Measurements from ENCODE around the gene TNNT1.
"Not testable (repeated sequence)": the region's sequence is repeated elsewhere in the genome, so short reads cannot be mapped to it uniquely, and the experiment has no call there.

The TNNT1 gene

DNA sequence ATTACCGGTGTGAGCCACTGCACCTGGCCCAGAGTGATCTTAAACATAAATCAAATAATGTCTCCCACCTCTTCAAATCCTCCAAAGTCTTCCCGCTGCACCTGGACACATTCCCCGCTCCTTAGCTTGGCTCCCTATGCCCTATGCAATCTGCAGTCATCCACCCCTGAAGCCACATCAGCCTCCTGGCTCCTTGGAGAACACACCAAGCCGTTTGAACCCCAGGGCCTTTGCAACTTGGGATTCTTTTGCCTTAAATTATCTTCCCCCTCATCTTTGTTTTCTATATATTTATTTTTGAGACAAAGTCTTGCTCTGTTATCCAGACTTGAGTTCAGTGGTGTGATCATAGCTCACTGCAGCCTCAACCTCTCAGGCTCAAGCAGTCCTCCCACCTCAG lies 20.1 kb upstream of the TNNT1 start:
- no peak for DNase-seq (ENCODE audit: low read depth)

DNA sequence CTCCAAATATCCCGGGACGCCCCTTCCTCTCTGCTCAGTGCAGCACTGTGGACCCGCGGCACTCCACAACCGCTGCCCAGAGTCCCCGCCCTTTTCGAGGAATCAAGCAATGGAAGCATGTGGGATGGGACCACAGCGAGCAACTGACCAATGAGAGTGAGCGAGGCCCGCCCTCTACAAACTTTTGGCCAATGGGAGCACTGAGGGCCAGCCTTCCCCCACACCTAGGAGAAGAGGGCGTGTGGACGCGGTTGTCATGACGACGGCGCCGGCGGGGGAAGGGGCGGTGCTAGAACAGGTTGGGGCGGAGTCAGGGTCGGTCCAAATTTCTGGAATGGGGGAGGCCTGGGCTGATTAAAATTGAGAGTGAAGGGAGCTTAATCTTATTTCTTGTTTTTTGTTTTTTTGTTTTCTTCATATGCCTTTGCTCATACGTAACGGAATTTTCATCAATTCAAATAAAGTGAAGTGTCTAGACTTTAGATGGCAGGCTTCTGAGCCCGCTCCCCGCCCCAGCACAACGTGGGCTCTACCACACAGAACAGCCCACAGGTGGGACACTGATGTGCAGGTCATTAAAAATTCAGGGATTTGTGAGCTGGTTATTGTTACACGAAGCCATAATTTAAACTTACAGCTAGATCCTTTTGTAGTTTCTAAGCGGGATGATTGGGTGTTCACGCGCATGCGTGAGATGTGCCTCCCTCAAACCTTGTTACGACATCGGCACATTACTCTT lies 17.7 kb upstream of the TNNT1 start, which contains the start of gene DNAAF3:
DNAAF3 (minus strand) TSS at position 84 of the 739 bp plus-strand sequence. CDS start 200 bp downstream, outside the sequence.
- peak; percentile 96 for DNase-seq (ENCODE audit: low read depth)

DNA sequence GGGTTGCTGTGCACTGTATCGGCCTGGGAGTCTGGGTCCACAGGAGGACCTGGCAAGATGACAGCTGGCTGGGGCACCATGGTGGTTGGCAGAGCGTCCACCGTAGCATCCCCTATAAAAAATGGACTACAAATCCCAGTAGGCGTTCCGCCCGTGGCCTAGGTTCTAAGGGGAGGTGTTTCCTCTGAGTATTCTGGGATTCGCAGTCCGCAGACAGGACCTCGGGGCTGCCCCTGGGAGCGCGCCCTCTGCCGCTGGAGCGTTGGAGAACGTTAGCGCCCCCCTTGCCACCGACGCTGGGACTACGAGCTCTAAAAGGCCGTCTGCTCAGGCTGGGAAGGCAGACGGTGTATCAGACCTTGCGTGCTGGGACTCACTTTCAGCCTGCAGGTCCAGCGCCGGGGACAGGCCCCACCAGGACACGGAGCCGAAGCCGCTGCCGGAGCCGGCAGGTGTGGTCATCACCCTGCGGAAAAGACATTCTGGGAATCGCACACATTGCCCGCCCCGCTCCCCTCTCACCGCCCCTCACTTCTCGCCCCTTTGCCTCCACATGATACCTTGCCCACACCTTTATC lies 17.0 kb upstream of the TNNT1 start:
- DNase-seq (ENCODE audit: low read depth): no peak

DNA sequence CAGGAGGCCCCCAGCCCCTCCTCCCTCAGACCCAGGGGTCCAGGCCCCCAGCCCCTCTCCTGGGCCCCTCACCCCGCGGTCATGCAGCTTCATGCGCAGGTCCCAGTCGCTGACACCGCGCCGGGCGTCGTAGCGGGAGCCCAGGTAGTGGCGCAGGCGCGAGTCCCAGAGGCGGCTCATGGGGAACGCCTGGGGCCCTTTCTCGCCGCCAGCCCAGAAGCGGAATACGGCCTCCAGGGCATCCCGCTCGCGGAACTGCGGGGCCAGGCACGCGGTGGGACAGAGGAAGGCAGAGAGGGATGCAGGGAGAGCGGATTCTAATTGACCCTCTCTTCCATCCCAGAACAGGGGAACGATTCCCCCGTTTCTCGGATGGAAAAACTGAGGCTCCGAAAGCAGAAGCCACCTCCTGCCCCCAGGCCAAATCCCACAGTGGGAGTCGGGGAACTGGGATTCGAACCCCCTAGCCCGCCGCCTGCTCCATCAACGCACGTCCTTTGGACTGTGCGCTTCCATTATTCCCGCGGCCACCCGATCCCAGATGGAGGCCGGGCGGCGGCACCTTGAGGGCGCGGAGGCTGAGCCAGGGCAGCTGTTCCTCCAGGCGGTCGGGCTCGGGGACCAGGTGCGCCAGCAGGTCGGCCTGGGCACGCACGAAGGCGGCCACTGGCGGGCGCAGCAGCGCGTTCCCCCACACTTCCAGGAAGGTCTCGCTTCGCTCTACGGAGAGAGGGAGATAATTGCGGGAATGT lies 12.7 kb upstream of the TNNT1 start:
- DNase-seq (ENCODE audit: low read depth): no peak

DNA sequence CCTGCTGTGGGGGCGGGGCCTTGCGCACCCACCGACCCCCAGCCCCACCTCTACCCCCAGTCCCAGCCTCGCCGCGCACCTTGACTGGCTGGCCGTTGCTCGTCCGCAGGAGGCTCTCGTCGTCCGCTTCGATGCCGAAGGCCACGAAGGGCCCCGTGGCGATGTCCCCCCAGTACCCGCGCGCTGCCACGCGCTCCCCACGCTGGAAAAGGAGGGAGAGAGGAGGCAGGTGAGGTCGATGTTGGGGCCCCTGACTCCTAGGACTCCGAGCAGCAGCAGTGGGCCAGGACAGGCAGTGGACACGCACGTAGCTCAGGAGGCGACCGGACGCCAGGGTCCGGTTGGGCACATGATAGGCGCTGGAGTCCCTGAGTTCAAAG lies 12.0 kb upstream of the TNNT1 start:
- DNase-seq (ENCODE audit: low read depth): no peak

DNA sequence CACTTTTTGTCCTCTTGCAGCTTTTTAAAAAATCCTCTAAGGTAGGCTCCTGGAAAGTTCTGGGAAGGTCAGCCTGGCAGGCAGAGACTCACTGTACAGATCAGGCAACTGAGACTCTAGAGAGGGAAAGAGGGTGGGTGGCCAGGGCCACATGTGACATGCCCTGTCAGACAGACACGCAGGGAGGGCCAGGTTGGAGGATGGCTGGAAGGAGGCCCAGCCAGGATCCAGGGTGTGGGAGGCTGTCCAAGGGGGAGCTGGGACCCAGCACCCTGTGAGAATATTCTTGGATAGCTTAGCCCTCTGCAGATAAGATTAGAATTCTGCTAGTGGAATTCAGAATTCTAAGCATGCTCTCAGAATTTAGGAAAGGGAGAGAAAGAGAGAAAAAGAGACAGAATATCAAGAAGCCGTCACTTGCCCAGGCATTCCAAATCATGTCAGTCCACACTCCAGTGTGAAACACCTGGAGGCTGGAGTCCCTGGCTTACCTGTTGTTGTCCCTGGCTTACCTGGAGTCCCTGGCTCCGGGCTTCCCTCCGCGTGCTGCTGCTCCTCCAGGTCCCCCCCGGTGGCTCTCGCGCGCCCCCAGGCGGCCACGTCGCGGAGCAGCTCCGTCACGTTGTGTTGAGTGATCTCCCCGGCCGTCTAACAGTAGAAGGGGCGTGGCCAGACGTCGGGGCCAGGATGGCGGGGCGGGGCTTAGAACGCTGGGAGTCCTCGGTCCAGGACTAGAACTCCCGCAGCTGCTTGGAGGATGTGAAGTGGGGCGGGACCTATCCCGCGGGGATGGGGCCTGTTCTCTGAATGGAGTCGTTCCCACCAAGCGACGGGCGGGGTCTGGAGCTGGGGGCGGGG lies 11.4 kb upstream of the TNNT1 start:
- peak; percentile 85 for DNase-seq (ENCODE audit: low read depth)

DNA sequence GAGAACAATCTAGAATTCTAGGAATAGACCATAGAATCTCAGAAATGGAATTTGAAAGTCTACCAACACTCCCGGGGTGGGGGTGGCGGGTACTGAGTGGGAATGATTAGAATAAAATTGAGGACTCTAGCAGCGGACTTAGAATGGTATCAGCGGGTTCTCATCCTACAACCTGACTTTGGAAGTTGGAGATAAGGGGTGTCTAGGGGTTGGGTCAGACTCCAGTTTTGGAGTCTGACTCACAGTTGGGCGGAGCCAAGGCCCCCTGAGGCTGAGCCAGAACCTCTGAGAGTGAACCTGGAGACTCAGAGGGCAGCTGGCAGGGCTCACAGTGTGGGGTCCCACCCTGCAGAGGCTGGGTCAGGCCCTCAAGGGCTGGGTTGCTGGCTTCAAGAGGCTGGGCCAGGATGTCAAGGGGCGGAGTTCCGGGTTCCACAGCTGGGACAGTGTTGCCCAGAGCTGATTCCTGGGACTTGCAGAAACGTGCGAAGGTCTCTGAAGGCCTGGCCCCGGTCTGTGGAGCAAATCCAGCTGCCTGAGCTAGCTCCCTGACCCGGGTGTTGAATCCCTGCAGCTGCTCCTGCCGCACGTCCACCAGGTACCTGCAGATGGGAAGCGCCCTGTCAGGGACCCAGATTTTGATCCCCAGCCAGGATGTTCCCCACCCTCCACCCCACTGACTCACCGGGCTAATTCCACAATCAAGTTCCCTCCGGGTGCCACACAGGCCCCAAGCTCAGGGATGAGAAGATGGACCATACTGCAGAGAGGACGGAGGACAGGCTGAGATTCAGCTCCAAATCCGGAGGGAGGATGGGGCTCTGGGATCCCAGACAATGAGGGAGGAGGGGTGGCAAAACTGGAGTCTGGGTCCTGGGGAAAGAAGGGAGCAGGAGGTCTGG lies 10.1 kb upstream of the TNNT1 start:
- no peak for DNase-seq (ENCODE audit: low read depth)

DNA sequence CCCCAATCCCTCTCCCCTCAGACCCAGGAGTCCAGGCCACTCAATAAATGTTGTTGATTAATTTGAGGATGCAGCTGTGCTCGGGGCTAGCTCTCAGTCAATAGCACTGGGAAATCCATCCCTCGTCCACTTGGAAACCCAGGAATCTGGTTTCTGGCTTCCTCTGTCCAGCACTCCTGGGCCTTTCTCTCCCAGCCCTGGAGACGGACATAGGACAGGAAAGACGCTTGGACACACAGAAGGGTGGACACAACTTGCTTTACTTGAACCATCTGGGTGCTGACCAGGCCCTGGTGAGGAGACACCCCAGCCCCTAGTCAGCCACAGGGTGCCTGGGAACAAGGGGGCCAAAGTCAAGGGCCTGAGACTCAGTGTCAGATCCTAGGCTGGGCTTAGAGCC lies 9.4 kb upstream of the TNNT1 start:
- no peak for DNase-seq (ENCODE audit: low read depth)

DNA sequence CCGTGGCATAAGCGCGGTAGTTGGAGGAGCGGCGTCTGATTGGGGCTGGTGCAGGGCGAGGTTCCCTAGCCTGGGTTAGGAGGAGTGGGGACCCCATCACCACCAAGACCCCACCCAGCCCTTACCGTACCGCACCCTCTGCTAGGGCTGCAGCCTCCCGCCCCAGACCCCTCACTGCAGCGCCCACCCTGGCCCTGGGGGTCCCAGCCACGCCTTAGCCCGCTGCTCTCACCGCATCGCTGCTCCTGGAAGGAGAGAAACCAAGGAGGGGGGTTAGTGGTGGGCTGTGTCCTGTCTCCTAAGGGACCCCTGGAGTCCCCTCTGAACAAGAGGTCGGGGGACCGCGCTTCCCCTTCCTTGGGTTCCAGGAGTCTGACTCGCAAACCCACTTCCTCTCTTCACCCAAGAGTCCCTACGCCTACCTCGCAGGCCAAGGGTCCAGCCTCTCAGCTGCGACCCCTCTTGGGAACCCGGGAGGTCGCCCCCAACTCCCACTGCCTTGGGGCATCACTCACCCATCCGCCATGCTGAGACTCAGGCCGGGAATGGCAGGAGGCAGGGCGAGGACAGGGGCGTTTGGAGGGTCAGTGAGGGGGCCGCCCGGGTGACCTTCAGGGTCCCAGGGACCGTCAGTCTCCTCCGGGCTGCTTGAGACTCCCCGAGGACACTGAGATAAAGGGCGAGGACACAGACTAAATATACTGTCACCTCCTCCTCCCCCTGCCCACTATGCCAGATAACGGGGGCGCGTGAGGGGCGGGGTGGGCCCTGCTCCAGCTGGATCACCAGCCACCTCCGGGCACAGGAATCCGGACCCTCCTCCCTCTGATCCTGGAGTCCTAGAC lies 8.3 kb upstream of the TNNT1 start, which contains the start of gene TNNI3:
TNNI3 (minus strand) TSS at position 669 of the 845 bp plus-strand sequence; CDS start at position 526, 143 bp downstream.
- no peak for DNase-seq (ENCODE audit: low read depth)

DNA sequence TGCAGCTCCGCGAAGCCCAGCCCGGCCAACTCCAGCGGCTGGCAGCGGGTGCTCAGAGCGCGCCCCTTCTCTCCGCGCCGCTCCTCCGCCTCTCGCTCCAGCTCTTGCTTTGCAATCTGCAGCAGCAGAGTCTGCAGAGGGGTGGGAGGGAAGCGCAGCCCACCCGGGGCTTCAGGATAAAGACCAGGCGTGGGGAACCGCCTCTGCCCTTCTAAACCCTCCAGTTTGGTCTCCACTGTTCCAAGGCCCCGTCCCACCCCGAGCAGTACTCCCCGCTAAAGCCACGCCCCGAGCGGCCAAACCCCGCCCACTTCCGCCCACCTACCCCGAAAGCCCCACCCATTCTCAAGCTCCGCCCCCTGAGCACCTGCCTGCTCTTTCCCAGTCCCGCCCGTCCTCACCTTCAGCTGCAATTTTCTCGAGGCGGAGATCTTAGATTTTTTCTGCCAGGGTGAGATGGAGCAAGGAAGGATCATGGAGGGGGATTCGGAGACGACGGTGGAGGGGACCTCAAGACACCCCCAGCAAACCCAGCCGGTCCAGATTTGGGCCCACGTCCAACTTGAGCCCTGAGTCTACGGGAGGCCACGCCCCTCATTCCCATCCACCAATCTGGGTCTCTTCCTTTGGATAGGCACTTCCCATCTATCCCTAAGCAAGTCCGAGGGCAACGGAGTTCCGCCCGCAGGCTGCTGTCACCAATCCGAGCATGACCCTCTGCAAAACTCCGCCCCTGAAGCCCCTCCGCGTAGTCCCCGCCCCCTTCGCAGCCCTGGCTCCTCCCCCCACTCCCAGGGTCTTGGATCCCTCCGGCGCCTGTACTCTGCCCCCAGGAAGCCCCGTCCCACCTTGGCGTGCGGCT lies 7.4 kb upstream of the TNNT1 start:
- no peak for DNase-seq (ENCODE audit: low read depth)

DNA sequence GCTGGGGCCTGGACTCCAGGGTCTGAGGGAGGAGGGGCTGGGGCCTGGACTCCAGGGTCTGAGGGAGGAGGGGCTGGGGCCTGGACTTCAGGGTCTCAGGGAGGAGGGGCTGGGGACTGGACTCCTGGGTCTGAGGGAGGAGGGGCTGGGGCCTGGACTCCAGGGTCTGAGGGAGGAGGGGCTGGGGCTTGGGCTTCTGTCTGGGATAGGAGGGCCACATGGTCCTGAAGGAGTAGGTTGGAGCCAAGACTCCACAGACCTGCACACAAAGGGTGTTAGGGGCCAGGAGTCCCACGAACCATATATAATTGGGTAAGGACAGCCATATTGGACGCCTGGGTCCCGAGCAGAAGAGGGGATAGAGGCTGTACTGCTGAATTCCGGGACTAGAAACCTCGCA lies 6.8 kb upstream of the TNNT1 start:
- DNase-seq (ENCODE audit: low read depth): not testable (repeated sequence)

DNA sequence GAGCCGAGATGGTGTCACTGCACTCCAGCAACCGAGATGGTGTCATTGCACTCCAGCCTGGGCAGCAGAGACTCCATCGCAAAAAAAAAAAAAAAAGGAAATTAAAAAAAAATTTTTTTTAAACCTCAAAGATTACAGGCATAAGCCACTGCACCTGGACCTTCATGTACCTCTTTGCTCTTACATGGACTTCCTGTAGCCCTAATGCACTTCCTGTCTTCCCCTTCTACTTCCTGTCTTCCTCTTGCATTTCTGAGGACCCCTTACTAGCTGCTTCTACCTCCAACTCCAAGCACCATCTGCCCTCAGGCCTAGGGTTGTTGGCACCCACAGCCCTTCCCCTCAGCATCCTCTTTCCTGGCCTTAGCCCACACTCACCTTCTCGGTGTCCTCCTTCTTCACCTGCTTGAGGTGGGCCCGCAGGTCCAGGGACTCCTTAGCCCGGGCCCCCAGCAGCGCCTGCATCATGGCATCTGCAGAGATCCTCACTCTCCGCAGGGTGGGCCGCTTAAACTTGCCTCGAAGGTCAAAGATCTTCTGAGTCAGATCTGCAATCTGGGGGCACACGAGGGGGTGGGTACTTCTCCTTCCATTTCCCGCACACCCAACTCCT lies 4.8 kb upstream of the TNNT1 start:
- DNase-seq (ENCODE audit: low read depth): no peak

DNA sequence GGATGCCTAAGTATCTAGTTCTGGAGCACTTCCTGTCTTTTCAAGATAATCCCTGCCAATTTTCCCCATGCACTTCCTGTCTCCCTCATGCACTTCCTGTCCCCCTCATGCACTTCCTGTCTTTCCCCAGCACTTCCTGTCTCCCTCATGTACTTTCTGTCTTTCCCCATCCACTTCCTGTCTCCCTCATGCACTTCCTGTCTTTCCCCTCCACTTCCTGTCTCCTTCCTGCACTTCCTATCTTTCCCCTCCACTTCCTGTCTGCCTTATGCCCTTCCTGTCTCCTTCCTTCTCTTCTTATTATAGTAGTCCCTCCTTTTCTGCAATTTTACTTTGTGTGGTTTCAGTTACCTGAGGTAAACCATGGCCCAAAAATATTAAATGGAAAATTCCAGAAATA lies 3.0 kb upstream of the TNNT1 start:
- no peak for DNase-seq (ENCODE audit: low read depth)

DNA sequence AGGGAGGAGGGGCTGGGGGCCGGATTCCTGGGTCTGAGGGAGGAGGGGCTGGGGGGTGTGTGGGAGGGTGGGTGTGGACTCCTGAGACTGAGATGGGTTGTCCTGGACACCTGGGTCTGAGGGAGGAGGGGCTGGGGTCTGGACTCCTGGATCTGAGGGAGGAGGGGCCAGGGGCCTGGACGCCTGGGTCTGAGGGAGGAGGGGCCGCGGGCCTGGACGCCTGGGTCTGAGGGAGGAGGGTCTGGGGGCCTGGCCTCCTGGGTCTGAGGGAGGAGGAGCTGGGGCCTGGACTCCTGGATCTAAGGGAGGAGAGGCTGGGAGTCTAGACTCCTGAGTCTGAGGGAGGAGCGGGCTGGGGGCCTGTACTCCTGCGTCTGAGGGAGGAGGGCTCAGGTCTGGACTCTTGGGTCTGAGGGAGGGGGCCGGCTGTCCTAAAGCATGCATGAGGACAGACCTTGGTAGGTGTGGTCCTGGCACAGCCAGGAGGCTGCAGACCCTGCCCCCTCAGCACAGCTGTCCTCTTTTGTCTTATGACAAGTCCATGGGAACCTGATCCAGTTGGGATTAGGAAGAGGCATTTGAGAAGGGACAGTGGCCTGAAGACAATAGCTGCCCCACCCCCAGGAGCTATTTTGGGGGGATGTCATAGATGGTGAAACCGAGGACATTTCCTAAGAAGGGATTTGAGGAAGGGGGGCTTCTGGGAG lies 1.3 kb downstream of the TNNT1 start:
- no peak for DNase-seq (ENCODE audit: low read depth)

DNA sequence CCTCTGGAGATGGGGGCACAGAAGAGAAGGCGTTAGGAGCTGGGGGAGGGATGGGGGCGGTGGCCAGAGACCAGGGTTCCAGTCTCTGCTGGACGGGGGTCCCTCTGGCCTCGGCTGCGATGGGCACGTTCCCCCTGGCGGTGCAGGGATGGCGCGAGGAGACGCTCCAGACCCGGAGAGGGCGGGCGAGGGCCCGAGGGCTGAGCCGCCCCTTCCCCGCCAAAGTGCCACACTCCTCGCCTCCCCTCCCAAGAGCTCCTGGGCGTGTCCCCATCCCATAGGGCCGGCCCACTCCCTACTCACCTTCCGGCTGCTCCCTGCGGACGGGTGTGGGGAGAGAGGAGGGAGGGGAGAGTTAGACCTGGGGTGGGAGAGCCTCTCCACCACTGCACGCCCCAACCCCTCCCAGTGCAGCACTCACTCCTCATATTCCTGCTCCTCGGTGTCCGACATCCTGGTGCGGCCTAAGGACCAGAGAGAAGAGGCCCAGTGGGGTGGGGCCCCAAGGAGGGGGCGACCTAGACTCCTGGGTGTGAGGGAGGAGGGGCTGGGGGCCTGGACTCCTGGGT lies 2.2 kb downstream of the TNNT1 start:
- DNase-seq (ENCODE audit: low read depth): no peak

DNA sequence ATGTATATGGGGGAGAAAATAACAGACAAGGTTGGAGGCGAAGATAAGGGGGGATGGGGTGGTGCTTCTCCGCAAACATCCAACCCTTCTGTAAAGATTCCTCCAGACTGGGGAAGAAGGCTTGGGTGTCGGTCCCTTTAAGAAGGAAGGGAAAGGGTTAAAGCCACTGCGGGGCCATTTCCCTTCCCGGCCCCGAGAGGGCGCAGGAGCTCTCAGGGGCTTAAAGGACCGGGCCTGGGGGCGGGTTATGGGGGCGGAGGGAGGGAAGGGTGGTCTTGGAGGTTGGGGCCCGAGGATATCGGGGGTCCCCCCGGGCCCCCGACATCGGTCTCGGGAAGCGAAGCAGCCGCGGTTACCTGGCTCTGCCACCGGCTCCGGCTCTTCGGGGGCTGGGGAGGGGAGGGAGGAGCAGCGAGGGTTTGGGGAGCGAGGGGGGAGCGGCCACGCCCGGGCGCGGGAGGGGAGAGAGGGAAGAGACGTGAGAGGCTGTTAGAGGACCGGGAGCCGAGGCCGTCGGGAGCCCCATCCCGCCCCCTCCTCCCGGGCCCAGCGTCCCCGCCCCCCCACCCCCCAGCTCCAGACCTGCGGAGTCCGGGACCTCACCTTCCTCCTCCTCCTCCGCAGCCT lies 2.8 kb downstream of the TNNT1 start:
- DNase-seq (ENCODE audit: low read depth): no peak

DNA sequence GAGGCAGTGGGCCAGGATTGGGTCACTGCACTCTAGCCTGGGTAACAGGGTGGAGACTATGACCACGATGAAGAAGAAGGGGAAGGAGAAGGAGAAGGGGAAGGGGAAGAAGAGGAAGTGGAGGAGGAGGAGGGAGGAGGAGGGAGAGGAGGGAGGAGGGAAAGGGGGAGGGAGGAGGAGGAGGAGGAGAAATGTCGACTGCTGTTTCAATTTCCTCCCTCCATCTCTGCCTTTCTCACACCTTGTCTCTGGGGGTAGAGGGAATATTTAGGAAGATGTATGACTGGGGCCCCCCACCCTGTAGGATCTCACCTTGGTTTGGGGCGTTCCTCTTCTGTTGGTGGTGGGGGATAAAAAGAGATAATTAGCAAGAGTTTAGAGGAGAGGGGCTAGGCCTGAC lies 3.8 kb downstream of the TNNT1 start:
- DNase-seq (ENCODE audit: low read depth): no peak
